Measurements from ENCODE around the gene ABHD14A. TPM values are rescaled to one million over a fixed set of nuclear protein-coding genes. Genes with fewer than 3 reads are reported as not detected.
A peak's percentile ranks its signal among the peaks of the same experiment; 100 is the strongest.

Gene ABHD14A
- polyA plus RNA-seq, 2 of the 4 experiments (the other 2 are of a cell fraction), result 6.3 to 9.5 TPM

- 79% methylated on average over 44 of the region's 46 CpGs for WGBS (ENCODE audit: missing lambda C conversion rate)
- no peak for TF ChIP-seq HDAC2 (IDR thresholded peaks at IDR 0.05)
- TF ChIP-seq HES2 (IDR thresholded peaks at IDR 0.05), result no peak
- TF ChIP-seq EHF (CRISPR knock-in tag; IDR thresholded peaks at IDR 0.05), result no peak
- TF ChIP-seq EP300 (IDR thresholded peaks at IDR 0.05), result no peak
- TF ChIP-seq SMC3 (IDR thresholded peaks at IDR 0.05), result no peak
- TF ChIP-seq TP53 (CRISPR knock-in tag; IDR thresholded peaks at IDR 0.05), result no peak
- no peak for TF ChIP-seq MAZ (IDR thresholded peaks at IDR 0.05; ENCODE audit: borderline replicate concordance, low read depth, low read length)
- Histone ChIP-seq H3K4me1 (peaks cover 14% of the 10 kb centered on the region), H3K4me3 (no peak overlapping the region; the same call in 2 of the 3 replicates), H3K9me3 (no peaks in the 10 kb centered on the region), H3K27ac (peak overlapping the region in 1 of 2 experiments; percentile 99; a peak in 2 of 6 replicates), H3K4me2 (peak overlapping the region; percentile 91)
- ChIA-PET POLR2A (no interaction called here), CTCF (interaction anchor here (3.3 to 4.0 kb wide), 2 partner anchors 12 to 32 kb away, joined by 19 to 59 read pairs; partner anchors contain the start of genes PARP3 and RRP9)
- DNase-seq (ENCODE audit: low read depth in 1 of 2, low spot score in 1 of 2) (no peak), ATAC-seq (no peak), FAIRE-seq (no peak)
Measured at GRCh38 chr3:51975852-51976549, 1.1 kb downstream of the ABHD14A start.

GRCh38 chr3:51977446-51978142 is 2.7 kb downstream of the ABHD14A start:
- Histone ChIP-seq H3K4me2 (no peak overlapping the region), H3K9me3 (no peaks in the 10 kb centered on the region), H3K4me3 (no peak overlapping the region), H3K27ac (no peak overlapping the region), H3K4me1 (peaks cover 25% of the 10 kb centered on the region)
- TF ChIP-seq JUNB (IDR thresholded peaks at IDR 0.05) (no peak), EP300 (IDR thresholded peaks at IDR 0.05) (no peak), HOXA7 (CRISPR knock-in tag; IDR thresholded peaks at IDR 0.05) (no peak), REST (IDR thresholded peaks at IDR 0.05) (no peak), BCL3 (IDR thresholded peaks at IDR 0.05) (no peak), PBX3 (IDR thresholded peaks at IDR 0.05) (no peak), ZSCAN20 (CRISPR knock-in tag; IDR thresholded peaks at IDR 0.05) (no peak), SREBF2 (IDR thresholded peaks at IDR 0.05) (no peak), ZFP36 (IDR thresholded peaks at IDR 0.05; ENCODE audit: borderline replicate concordance, partially characterized antibody) (no peak), CBX8 (IDR thresholded peaks at IDR 0.05) (no peak), CEBPB (IDR thresholded peaks at IDR 0.05) (no peak), RCOR1 (IDR thresholded peaks at IDR 0.05; ENCODE audit: low read depth, low read length) (no peak), KDM5A (IDR thresholded peaks at IDR 0.05) (no peak), MAFK (IDR thresholded peaks at IDR 0.05; ENCODE audit: partially characterized antibody) (no peak)
- POLR2A ChIA-PET, result no interaction called here
- ATAC-seq (no peak), FAIRE-seq (no peak), DNase-seq (ENCODE audit: low read depth in 1 of 2, low spot score in 1 of 2) (no peak)
- CTCF ChIA-PET, result interaction anchor here (0.8 to 1.6 kb wide), 3 partner anchors 11 to 255 kb away, joined by 3 to 4 read pairs (median 4); partner anchors contain the start of genes PCBP4 and RRP9
- 97% methylated on average over 7 of the region's 9 CpGs for WGBS (ENCODE audit: missing lambda C conversion rate)
